Activated T-cell treated with anti-CD3 and anti-CD28 coated beads, Interleukin-2, amount 50 U/mL, for 72 hours (primary cell): ENCODE results near the gene NLRP1. TPM values are rescaled to one million over a fixed set of nuclear protein-coding genes. Genes with fewer than 3 reads are reported as not detected.
"Not testable (repeated sequence)": the region's sequence is repeated elsewhere in the genome, so short reads cannot be mapped to it uniquely, and the experiment has no call there.

Experiments
- ATAC-seq, 2 donors: fragments of 150-1000 bp; cut with Tn5 transposase; replicated peaks in 1 of 2; 2 replicates each; pipeline ENCODE4 v1.10.0; 2021; ENCODE audit warnings: moderate library complexity in 2 of 2, mild to moderate bottlenecking in 1 of 2
- DNase-seq, 2 donors: peaks; one replicate each; pipeline ENCODE4 v3.0.0; 2021 to 2022; ENCODE audit warnings: mixed read lengths in 1 of 2
- H3K27ac Mint-ChIP-seq: one replicate; pipeline ENCODE4 v1.8.0; 2022; ENCODE audit warnings: mild to moderate bottlenecking, moderate library complexity, mixed read lengths
- H3K27me3 Mint-ChIP-seq: one replicate; pipeline ENCODE4 v1.8.0; 2022; ENCODE audit warnings: low read depth, mixed read lengths
- H3K36me3 Mint-ChIP-seq, 2 donors: one replicate each; pipeline ENCODE4 v1.8.0; 2022; ENCODE audit warnings: mixed read lengths in 2 of 2, mild to moderate bottlenecking in 1 of 2; ENCODE audit not compliant: insufficient read depth in 2 of 2
- H3K4me1 Mint-ChIP-seq: one replicate; pipeline ENCODE4 v1.8.0; 2022; ENCODE audit warnings: low read depth, mixed read lengths
- H3K4me3 Mint-ChIP-seq, 2 donors: one replicate each; pipeline ENCODE4 v1.8.0; 2022; ENCODE audit warnings: mild to moderate bottlenecking in 2 of 2, mixed read lengths in 2 of 2, moderate library complexity in 2 of 2
- H3K9me3 Mint-ChIP-seq, 2 donors: one replicate each; pipeline ENCODE4 v1.8.0; 2022; ENCODE audit warnings: mixed read lengths in 2 of 2
- total RNA-seq, 2 donors: library from RNA; stranded (reverse); gene quantifications; one replicate each; pipeline ENCODE4 v1.2.3, GENCODE V29; 2022

NLRP1 gene
- total RNA-seq, 2 donors from 2014 or later, result 79.0 to 83.9 TPM

DNA sequence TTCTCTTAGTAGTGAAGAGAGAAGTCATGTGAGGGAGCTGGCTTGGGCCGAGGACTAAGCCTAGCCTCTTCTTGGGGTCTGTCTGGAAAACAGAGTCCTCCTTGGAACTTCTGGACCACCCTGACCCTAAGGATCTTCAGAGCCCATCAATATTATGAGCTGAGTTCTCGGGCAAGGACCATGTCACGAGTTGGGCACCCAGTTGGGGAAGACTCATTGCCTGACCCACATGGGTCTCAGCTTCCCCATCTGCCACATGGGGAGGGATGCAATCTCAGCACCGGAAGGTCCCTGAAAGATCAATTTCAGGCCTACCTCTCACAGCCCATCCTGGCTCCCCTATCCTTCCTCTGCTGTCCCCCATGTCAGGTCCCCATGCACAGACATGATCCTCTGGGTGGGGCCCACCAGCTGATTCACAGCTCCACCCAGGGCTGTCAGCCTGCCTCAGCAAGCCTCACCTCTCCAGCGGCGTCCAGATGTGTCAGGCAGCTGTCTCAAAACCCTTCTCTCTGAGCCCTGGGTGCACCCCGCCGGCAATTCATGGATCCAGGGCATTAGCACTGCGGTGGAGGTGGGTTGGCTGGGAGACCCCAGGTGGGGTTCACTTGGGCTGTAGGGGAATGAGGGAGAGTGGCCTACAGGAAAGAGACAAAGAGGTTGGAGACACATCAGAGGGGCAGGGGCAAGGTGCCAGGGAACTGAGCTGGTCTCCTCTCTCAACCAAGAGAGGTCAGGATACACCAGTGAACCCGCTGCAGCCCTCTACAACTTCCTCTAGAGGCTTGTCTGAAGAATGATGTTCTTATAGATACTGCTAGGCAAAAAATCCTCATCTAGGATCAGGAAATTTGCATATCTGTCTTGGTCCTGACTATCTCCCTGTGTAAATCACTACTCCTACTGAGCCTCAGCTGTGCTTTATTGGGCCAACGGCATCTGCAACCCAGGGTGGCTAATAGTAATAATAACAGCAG is 1.8 kb downstream of the NLRP1 start:
- ATAC-seq, result no peak
- peaks cover 77% of the 10 kb centered on the region for H3K4me1 Mint-ChIP-seq
- H3K36me3 Mint-ChIP-seq, result peaks cover 12 to 27% of the 10 kb centered on the region in 2 donors
- no peak for DNase-seq
- H3K27me3 Mint-ChIP-seq, result no peaks in the 10 kb centered on the region
- no peaks in the 10 kb centered on the region for H3K9me3 Mint-ChIP-seq
- H3K27ac Mint-ChIP-seq, result peak overlapping the region; percentile 92
- peak overlapping the region; percentile 96 to 97 for H3K4me3 Mint-ChIP-seq

DNA sequence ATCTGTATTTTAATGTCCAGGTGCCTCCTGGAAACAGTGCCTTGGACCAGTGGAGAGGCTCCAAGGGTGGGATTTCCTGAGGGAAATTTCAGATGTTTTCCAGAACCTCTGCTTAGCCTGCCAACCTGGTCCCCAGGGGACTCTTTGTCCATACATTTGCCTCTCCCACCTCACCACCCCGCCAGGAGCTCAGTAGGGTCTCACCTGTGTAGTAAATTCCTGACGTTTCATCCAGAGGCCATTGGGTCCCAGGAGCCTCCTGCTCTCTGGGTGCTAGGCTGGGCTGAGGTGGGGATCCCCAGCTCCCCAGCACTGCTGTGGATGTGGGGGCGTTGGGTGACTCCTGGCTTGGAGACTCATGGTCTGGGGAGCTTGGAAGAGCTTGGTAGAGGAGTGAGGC is 2.7 kb downstream of the NLRP1 start:
- H3K36me3 Mint-ChIP-seq, result peaks cover 12 to 33% of the 10 kb centered on the region in 2 donors
- H3K4me3 Mint-ChIP-seq, result peak overlapping the region in 1 of 2 donors; percentile 22

GRCh38 chr17:5580969-5581368 is 3.3 kb downstream of the NLRP1 start:
- H3K27me3 Mint-ChIP-seq, result no peaks in the 10 kb centered on the region
- DNase-seq (no peak), ATAC-seq (no peak)
- H3K4me3 Mint-ChIP-seq, result no peak overlapping the region
- H3K36me3 Mint-ChIP-seq, result peaks cover 12 to 35% of the 10 kb centered on the region in 2 donors
- H3K9me3 Mint-ChIP-seq, result no peaks in the 10 kb centered on the region
- peaks cover 68% of the 10 kb centered on the region for H3K4me1 Mint-ChIP-seq
- peak overlapping the region; percentile 13 for H3K27ac Mint-ChIP-seq

More for the DNA sequence above, 2.7 kb downstream of the NLRP1 start:
- peak overlapping the region; percentile 54 for H3K27ac Mint-ChIP-seq
- DNase-seq (no peak), ATAC-seq (no peak)
- peaks cover 68% of the 10 kb centered on the region for H3K4me1 Mint-ChIP-seq
- no peaks in the 10 kb centered on the region for H3K27me3 Mint-ChIP-seq
- H3K9me3 Mint-ChIP-seq, result no peaks in the 10 kb centered on the region

- H3K36me3 Mint-ChIP-seq, result peaks cover 12 to 39% of the 10 kb centered on the region in 2 donors
- no peak for DNase-seq
- H3K4me1 Mint-ChIP-seq, result peaks cover 68% of the 10 kb centered on the region
- no peak for ATAC-seq
- peak overlapping the region; percentile 13 for H3K27ac Mint-ChIP-seq
- H3K4me3 Mint-ChIP-seq, result no peak overlapping the region
- H3K27me3 Mint-ChIP-seq, result no peaks in the 10 kb centered on the region
- H3K9me3 Mint-ChIP-seq, result no peaks in the 10 kb centered on the region
Observed at GRCh38 chr17:5580367-5580766, 3.9 kb downstream of the NLRP1 start.

- peaks cover 55% of the 10 kb centered on the region for H3K4me1 Mint-ChIP-seq
- H3K36me3 Mint-ChIP-seq, result peaks cover 17 to 46% of the 10 kb centered on the region in 2 donors
- not testable (repeated sequence) for H3K27ac Mint-ChIP-seq, ATAC-seq, H3K4me3 Mint-ChIP-seq, H3K9me3 Mint-ChIP-seq, H3K27me3 Mint-ChIP-seq, DNase-seq
Observed at GRCh38 chr17:5578768-5579167, 5.5 kb downstream of the NLRP1 start.

GRCh38 chr17:5573017-5573416 is 11.3 kb downstream of the NLRP1 start:
- Mint-ChIP-seq H3K36me3 (peaks cover 14 to 63% of the 10 kb centered on the region in 2 donors), H3K4me1 (peaks cover 45% of the 10 kb centered on the region)
- H3K27me3 Mint-ChIP-seq, H3K9me3 Mint-ChIP-seq, DNase-seq, H3K27ac Mint-ChIP-seq, ATAC-seq, H3K4me3 Mint-ChIP-seq: not testable (repeated sequence)

DNA sequence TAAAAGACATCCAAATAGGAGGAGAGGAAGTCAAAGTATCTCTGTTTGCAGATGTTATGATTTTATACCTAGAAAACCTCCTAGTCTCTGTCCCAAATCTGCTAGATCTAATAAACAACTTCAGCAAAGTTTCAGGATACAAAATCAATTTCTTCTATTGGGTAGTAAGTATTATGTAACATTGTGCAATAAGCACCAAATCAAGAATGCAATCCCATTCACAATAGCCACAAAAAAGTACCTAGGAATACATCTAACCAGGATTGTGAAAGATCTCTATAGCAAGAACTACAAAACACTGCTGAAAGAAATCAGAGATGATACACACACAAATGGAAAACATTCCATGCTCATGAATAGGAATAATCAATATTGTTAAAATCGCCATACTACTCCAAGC is 13.0 kb downstream of the NLRP1 start:
- Mint-ChIP-seq H3K4me3 (no peak overlapping the region), H3K27ac (no peak overlapping the region), H3K4me1 (peaks cover 41% of the 10 kb centered on the region), H3K36me3 (peaks cover 15 to 66% of the 10 kb centered on the region in 2 donors), H3K27me3 (no peaks in the 10 kb centered on the region), H3K9me3 (no peaks in the 10 kb centered on the region)
- ATAC-seq (no peak), DNase-seq (no peak)

GRCh38 chr17:5565808-5566207 is 18.5 kb downstream of the NLRP1 start:
- H3K9me3 Mint-ChIP-seq, result peaks cover 0 to 1% of the 10 kb centered on the region in 2 donors
- no peaks in the 10 kb centered on the region for H3K27me3 Mint-ChIP-seq
- peaks cover 8 to 28% of the 10 kb centered on the region in 2 donors for H3K36me3 Mint-ChIP-seq
- H3K27ac Mint-ChIP-seq, result no peak overlapping the region
- peaks cover 29% of the 10 kb centered on the region for H3K4me1 Mint-ChIP-seq
- DNase-seq (no peak), ATAC-seq (no peak)
- no peak overlapping the region for H3K4me3 Mint-ChIP-seq

GRCh38 chr17:5563456-5563855 is 20.9 kb downstream of the NLRP1 start:
- H3K36me3 Mint-ChIP-seq, result peaks cover 6 to 21% of the 10 kb centered on the region in 2 donors

GRCh38 chr17:5562661-5563360 is 21.5 kb downstream of the NLRP1 start:
- DNase-seq (no peak), ATAC-seq (no peak)
- H3K27ac Mint-ChIP-seq, result peak overlapping the region; percentile 73
- peaks cover 2 to 19% of the 10 kb centered on the region in 2 donors for H3K36me3 Mint-ChIP-seq
- peaks cover 11% of the 10 kb centered on the region for H3K4me1 Mint-ChIP-seq
- H3K27me3 Mint-ChIP-seq, result no peaks in the 10 kb centered on the region
- peaks cover 0 to 1% of the 10 kb centered on the region in 2 donors for H3K9me3 Mint-ChIP-seq
- no peak overlapping the region for H3K4me3 Mint-ChIP-seq

More at GRCh38 chr17:5563456-5563855, 20.9 kb downstream of the NLRP1 start:
- no peak for DNase-seq
- Mint-ChIP-seq H3K9me3 (peaks cover 0 to 1% of the 10 kb centered on the region in 2 donors), H3K27me3 (no peaks in the 10 kb centered on the region), H3K27ac (peak overlapping the region; percentile 73), H3K4me1 (peaks cover 11% of the 10 kb centered on the region), H3K4me3 (no peak overlapping the region)
- no peak for ATAC-seq

- Mint-ChIP-seq H3K36me3 (peaks cover 1 to 16% of the 10 kb centered on the region in 2 donors), H3K27me3 (no peaks in the 10 kb centered on the region), H3K4me3 (no peak overlapping the region), H3K9me3 (peaks cover 0 to 1% of the 10 kb centered on the region in 2 donors), H3K4me1 (peaks cover 17% of the 10 kb centered on the region), H3K27ac (no peak overlapping the region)
- DNase-seq, result no peak
- no peak for ATAC-seq
Observed at GRCh38 chr17:5561736-5562571, 22.4 kb downstream of the NLRP1 start.

GRCh38 chr17:5560361-5560988 is 23.8 kb downstream of the NLRP1 start:
- ATAC-seq, result no peak
- Mint-ChIP-seq H3K27ac (no peak overlapping the region), H3K36me3 (peaks cover 1 to 14% of the 10 kb centered on the region in 2 donors)

More at GRCh38 chr17:5560361-5560988, 23.8 kb downstream of the NLRP1 start:
- Mint-ChIP-seq H3K4me1 (peaks cover 17% of the 10 kb centered on the region), H3K4me3 (no peak overlapping the region), H3K9me3 (peaks cover 0 to 1% of the 10 kb centered on the region in 2 donors), H3K27me3 (no peaks in the 10 kb centered on the region)
- DNase-seq, result no peak
